Measurements from ENCODE around the gene BIRC2. TPM values are rescaled to one million over a fixed set of nuclear protein-coding genes. Genes with fewer than 3 reads are reported as not detected.

Gene BIRC2
- total RNA-seq, 1 donor from 2014 or later, result 78.1 TPM

DNA sequence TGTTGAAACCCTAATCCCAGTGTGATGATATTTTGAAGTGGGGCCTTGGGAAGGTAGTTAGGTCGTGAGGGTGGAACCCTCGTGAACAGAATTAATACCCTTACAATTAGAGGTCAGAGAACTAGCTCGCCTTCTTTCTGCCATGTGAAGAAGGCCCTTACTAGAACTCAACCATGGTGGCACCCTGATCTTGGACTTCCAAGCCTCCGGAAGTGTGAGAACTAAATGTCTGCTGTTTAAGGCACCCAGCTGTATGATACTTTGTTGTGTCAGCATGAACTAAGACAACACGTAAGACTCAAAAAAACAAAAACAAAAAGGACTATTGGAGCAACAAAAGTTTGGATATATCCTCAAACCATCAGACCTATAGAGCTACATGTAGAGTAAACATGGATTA is 53.6 kb downstream of the BIRC2 start:
- Histone ChIP-seq H3K4me2 (no peak overlapping the region), H4K20me1 (ENCODE audit: low read depth) (no peaks in the 10 kb centered on the region), H3K79me2 (ENCODE audit: low read depth) (no peaks in the 10 kb centered on the region), H3K4me1 (no peaks in the 10 kb centered on the region), H3K27ac (no peak overlapping the region), H3K4me3 (no peak overlapping the region), H2AFZ (replicated peaks) (no peak overlapping the region), H3K27me3 (no peaks in the 10 kb centered on the region), H3K36me3 (peaks cover 23% of the 10 kb centered on the region), H3K9ac (no peak overlapping the region), H3K9me3 (ENCODE audit: low read depth) (no peaks in the 10 kb centered on the region), H3F3A (ENCODE audit: low read depth) (peaks cover 3% of the 10 kb centered on the region)
- peaks cover 3% of the 10 kb centered on the region for H3K4me1 Mint-ChIP-seq
- no peaks in the 10 kb centered on the region for H3K9me3 Mint-ChIP-seq
- no peak for TF ChIP-seq EZH2phosphoT487 (IDR thresholded peaks at IDR 0.05)
- TF ChIP-seq EZH2 (IDR thresholded peaks at IDR 0.05), result no peak
- TF ChIP-seq CTCF (IDR thresholded peaks at IDR 0.05), result no peak
- no peak overlapping the region for H3K27ac Mint-ChIP-seq
- no peak overlapping the region for H3K4me3 Mint-ChIP-seq
- peaks cover 30% of the 10 kb centered on the region for H3K36me3 Mint-ChIP-seq
- H3K27me3 Mint-ChIP-seq (ENCODE audit: insufficient read depth, low read depth), result no peaks in the 10 kb centered on the region
- no peak for DNase-seq (ENCODE audit: low spot score)

GRCh38 chr11:102401905-102402304 is 54.9 kb downstream of the BIRC2 start:
- Mint-ChIP-seq H3K4me1 (peaks cover 3% of the 10 kb centered on the region), H3K4me3 (no peak overlapping the region), H3K9me3 (no peaks in the 10 kb centered on the region), H3K36me3 (peaks cover 31% of the 10 kb centered on the region), H3K27me3 (ENCODE audit: insufficient read depth, low read depth) (no peaks in the 10 kb centered on the region), H3K27ac (no peak overlapping the region)
- H3K27ac ChIP-seq, result no peak overlapping the region
- H3K4me1 ChIP-seq, result no peaks in the 10 kb centered on the region
- H3K4me3 ChIP-seq, result no peak overlapping the region
- H3K4me2 ChIP-seq, result no peak overlapping the region
- H3K36me3 ChIP-seq, result peaks cover 21% of the 10 kb centered on the region
- DNase-seq (ENCODE audit: low spot score), result no peak
- H2AFZ ChIP-seq (replicated peaks), result no peak overlapping the region
- no peaks in the 10 kb centered on the region for H3K9me3 ChIP-seq (ENCODE audit: low read depth)
- peaks cover under 1% of the 10 kb centered on the region for H4K20me1 ChIP-seq (ENCODE audit: low read depth)
- no peaks in the 10 kb centered on the region for H3K27me3 ChIP-seq
- peaks cover 3% of the 10 kb centered on the region for H3F3A ChIP-seq (ENCODE audit: low read depth)
- TF ChIP-seq EZH2phosphoT487 (IDR thresholded peaks at IDR 0.05), result no peak
- no peak for TF ChIP-seq CTCF (IDR thresholded peaks at IDR 0.05)
- H3K9ac ChIP-seq, result no peak overlapping the region
- no peaks in the 10 kb centered on the region for H3K79me2 ChIP-seq (ENCODE audit: low read depth)

DNA sequence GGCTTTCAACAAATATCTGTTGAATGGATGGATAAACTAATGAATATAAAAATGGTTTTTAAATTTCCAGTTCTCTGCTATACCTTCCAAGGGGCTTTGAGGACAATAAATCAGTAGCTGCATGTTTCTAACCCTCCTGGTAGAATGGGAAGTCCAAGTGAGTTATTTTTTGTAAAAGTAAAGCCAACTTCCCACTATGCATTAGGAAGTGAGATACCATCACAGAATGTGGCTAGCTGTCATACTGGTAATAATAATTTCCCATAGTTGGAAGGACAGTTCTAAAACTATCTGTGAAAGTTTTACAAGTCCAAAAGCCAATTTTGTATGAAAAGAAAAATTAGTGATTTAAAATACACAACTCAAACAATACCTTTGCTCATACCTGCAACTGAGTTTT is 55.5 kb downstream of the BIRC2 start:
- peaks cover 34% of the 10 kb centered on the region for H3K36me3 Mint-ChIP-seq

More for the DNA sequence above, 55.5 kb downstream of the BIRC2 start:
- Mint-ChIP-seq H3K9me3 (no peaks in the 10 kb centered on the region), H3K27ac (no peak overlapping the region), H3K27me3 (ENCODE audit: insufficient read depth, low read depth) (no peaks in the 10 kb centered on the region), H3K4me3 (no peak overlapping the region), H3K4me1 (peaks cover 3% of the 10 kb centered on the region)
- TF ChIP-seq EZH2 (IDR thresholded peaks at IDR 0.05) (no peak), CTCF (IDR thresholded peaks at IDR 0.05) (no peak), EZH2phosphoT487 (IDR thresholded peaks at IDR 0.05) (no peak)
- DNase-seq (ENCODE audit: low spot score), result no peak
- Histone ChIP-seq H3K27ac (no peak overlapping the region), H3K79me2 (ENCODE audit: low read depth) (peaks cover 1% of the 10 kb centered on the region), H3K27me3 (no peaks in the 10 kb centered on the region), H3K9ac (no peak overlapping the region), H3K9me3 (ENCODE audit: low read depth) (no peaks in the 10 kb centered on the region), H3F3A (ENCODE audit: low read depth) (peaks cover 3% of the 10 kb centered on the region), H3K4me2 (no peak overlapping the region), H4K20me1 (ENCODE audit: low read depth) (peaks cover 3% of the 10 kb centered on the region), H3K36me3 (peaks cover 18% of the 10 kb centered on the region), H3K4me1 (no peaks in the 10 kb centered on the region), H2AFZ (replicated peaks) (no peak overlapping the region), H3K4me3 (no peak overlapping the region)
